ENCODE data around the gene AFTPH. TPM values are rescaled to one million over a fixed set of nuclear protein-coding genes. Genes with fewer than 3 reads are reported as not detected.

Gene AFTPH
- total RNA-seq, 1 donor from 2014 or later, result 28.9 TPM

DNA sequence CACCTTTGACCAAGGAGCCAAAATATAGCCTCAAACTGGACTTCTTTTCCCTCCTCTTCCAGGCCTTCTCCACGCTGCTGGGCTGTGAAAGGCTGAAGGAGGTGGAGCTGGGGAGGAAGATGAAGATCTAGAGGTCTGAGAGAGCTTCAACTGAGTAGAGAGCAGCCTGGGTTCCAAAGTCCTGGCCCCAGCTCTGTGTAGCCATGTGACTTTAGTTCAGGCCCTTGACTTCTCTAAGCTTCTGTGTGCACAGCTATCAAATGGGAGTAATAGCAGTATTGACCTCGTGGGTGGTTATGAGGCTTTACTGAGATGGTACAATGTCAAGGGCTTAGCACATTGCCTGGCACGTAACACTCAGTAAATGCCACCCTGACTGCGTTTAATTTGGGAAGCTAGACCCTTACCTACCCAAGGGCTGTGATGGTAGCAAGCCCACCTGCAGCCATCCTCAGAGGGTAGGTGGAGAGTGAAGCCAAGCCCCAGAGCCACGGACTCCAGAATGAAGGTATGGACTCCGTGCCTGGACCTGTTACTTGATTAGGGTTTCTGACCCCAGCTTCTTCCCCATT lies 91.2 kb downstream of the AFTPH start:
- Mint-ChIP-seq H3K9me3 (ENCODE audit: low read depth) (no peaks in the 10 kb centered on the region), H3K27ac (no peak overlapping the region), H3K36me3 (ENCODE audit: insufficient read depth) (no peaks in the 10 kb centered on the region), H3K27me3 (peaks cover 6% of the 10 kb centered on the region), H3K4me3 (ENCODE audit: low read depth) (no peak overlapping the region), H3K4me1 (ENCODE audit: low read depth) (peaks cover 12% of the 10 kb centered on the region)
- TF ChIP-seq, protein P1, sequence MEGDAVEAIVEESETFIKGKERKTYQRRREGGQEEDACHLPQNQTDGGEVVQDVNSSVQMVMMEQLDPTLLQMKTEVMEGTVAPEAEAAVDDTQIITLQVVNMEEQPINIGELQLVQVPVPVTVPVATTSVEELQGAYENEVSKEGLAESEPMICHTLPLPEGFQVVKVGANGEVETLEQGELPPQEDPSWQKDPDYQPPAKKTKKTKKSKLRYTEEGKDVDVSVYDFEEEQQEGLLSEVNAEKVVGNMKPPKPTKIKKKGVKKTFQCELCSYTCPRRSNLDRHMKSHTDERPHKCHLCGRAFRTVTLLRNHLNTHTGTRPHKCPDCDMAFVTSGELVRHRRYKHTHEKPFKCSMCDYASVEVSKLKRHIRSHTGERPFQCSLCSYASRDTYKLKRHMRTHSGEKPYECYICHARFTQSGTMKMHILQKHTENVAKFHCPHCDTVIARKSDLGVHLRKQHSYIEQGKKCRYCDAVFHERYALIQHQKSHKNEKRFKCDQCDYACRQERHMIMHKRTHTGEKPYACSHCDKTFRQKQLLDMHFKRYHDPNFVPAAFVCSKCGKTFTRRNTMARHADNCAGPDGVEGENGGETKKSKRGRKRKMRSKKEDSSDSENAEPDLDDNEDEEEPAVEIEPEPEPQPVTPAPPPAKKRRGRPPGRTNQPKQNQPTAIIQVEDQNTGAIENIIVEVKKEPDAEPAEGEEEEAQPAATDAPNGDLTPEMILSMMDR (IDR thresholded peaks at IDR 0.05; ENCODE audit: unreplicated experiment), result no peak
- DNase-seq (ENCODE audit: low spot score, unreplicated experiment), result no peak

DNA sequence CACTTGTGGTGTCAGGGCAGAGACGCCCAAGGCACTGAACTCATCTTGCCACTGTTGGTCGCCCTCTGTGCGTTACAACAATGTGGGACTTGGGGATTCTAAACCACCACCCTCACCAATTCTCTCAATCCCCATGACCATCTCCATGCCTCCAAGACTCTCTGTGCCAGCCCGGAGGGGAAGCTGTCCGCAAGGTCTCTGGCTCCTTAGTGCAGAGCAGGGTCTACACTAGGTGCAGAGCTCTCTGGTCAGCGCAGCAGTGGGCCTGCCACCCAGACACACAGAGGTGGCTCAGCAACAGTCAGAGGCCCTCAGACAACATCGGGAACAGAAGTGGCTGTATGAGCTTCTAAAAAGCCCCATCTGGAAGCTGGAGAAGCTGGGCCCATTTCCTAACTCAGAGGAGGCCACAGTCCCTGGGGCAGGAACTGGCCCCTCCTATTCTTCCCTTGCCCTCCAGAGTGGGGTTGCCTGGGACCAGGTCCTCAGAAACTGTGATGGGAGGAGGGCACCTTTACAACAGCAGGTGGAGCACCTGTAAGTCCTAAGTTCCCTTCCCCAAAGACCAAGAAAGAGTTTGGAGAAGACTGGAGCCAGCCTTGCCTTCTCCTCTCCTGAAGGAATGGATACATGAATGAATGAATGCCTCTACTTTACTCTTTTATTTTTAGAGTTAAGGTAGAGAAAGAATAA lies 91.9 kb downstream of the AFTPH start:
- peak overlapping the region; percentile 85 for H3K27ac Mint-ChIP-seq
- no peaks in the 10 kb centered on the region for H3K9me3 Mint-ChIP-seq (ENCODE audit: low read depth)
- peaks cover 12% of the 10 kb centered on the region for H3K4me1 Mint-ChIP-seq (ENCODE audit: low read depth)
- TF ChIP-seq, protein P1 (IDR thresholded peaks at IDR 0.05; ENCODE audit: unreplicated experiment), result no peak
- no peak overlapping the region for H3K4me3 Mint-ChIP-seq (ENCODE audit: low read depth)
- H3K27me3 Mint-ChIP-seq, result peaks cover 3% of the 10 kb centered on the region
- no peaks in the 10 kb centered on the region for H3K36me3 Mint-ChIP-seq (ENCODE audit: insufficient read depth)
- no peak for DNase-seq (ENCODE audit: low spot score, unreplicated experiment)

DNA sequence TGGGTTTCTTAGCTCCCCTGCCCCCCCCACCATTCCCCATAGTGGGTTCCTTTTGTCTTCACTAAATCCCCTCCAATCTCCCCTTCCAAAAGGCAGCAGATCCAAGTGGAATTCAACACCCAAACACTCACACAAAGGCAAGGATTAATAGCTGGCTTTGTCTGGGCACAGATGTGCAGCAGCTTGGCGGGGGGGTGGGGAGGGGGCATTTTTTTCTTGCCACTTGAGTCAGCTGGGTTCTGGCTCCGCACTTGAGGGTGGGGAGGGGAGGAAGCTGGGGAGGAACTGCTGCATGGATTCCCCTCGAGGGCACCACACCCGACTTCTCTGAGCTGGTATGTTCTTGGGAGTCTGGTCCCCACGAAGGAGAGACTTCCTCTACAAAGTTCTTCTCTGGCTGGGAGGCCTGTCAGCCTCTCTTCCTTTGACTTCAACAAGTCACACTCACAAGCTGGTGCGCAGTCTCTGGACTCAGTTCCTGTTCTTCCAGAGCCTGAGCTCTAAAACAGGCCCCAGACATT lies 93.6 kb downstream of the AFTPH start:
- Mint-ChIP-seq H3K27ac (no peak overlapping the region), H3K27me3 (no peaks in the 10 kb centered on the region), H3K9me3 (ENCODE audit: low read depth) (no peaks in the 10 kb centered on the region), H3K4me3 (ENCODE audit: low read depth) (no peak overlapping the region), H3K4me1 (ENCODE audit: low read depth) (peaks cover 12% of the 10 kb centered on the region), H3K36me3 (ENCODE audit: insufficient read depth) (no peaks in the 10 kb centered on the region)
- TF ChIP-seq, protein P1 (IDR thresholded peaks at IDR 0.05; ENCODE audit: unreplicated experiment), result no peak
- no peak for DNase-seq (ENCODE audit: low spot score, unreplicated experiment)

DNA sequence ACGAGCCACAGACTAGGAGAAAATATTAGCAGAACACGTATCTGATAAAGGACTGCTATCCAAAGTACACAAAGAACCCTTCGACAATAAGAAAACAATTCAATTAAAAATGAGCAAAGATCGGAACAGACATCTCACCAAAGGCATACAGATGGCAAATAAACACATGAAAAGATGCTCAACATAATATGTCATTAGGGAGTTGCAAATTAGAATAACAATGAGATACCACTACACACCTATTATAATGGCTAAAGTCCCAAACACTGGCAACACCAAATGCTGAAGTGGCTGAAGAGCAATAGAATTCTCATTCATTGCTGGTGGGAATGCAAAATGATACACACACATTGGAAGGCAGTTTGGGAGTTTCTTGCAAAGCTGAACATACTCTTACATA lies 96.5 kb downstream of the AFTPH start:
- Mint-ChIP-seq H3K9me3 (ENCODE audit: low read depth) (no peaks in the 10 kb centered on the region), H3K27ac (no peak overlapping the region), H3K4me3 (ENCODE audit: low read depth) (no peak overlapping the region), H3K4me1 (ENCODE audit: low read depth) (peaks cover 12% of the 10 kb centered on the region), H3K36me3 (ENCODE audit: insufficient read depth) (no peaks in the 10 kb centered on the region), H3K27me3 (peaks cover 3% of the 10 kb centered on the region)
- DNase-seq (ENCODE audit: low spot score, unreplicated experiment), result no peak
- TF ChIP-seq, protein P1 (IDR thresholded peaks at IDR 0.05; ENCODE audit: unreplicated experiment), result no peak

DNA sequence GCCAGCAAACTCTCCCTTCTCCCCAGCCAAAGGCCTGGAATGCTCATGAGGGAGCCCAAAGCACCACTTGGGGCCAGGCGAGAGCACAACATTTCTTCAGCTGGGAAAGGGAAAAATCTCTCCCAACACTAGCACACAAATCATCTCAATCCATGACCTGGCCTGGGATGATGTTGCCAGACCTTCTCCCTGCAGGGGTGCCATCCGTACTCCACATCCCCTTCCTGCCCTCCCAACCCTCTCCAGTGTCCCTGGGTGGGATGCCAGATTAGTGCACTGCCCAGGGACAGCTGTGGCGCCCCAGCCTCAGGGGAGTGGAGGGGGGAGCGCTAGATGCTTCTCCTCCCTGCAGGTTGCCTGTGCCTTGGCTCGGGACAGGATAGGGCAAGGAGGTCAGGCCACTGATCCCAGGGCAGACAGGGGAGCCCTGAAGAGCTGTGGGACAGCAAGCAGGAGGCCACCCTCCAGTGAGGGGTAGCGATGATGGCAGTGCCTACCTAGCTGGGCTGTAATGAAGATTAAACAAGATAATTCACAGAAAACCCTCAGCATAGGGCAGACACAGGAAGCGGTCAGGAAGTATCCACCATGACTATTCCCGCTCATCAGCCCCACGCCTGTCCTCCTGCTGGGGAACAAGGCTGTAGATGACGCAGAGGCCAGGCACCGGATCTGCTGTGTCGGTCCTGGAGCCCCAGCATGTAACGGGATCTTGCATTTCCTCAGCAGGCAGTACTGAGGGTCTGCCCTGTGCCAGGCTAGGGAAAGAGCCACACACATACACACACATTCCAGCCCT lies 98.5 kb downstream of the AFTPH start:
- no peak overlapping the region for H3K4me3 Mint-ChIP-seq (ENCODE audit: low read depth)
- H3K9me3 Mint-ChIP-seq (ENCODE audit: low read depth), result no peaks in the 10 kb centered on the region
- no peak for DNase-seq (ENCODE audit: low spot score, unreplicated experiment)
- peaks cover 3% of the 10 kb centered on the region for H3K27me3 Mint-ChIP-seq
- H3K4me1 Mint-ChIP-seq (ENCODE audit: low read depth), result peaks cover 8% of the 10 kb centered on the region
- TF ChIP-seq, protein P1 (IDR thresholded peaks at IDR 0.05; ENCODE audit: unreplicated experiment), result peak; percentile 11
- H3K36me3 Mint-ChIP-seq (ENCODE audit: insufficient read depth), result no peaks in the 10 kb centered on the region
- no peak overlapping the region for H3K27ac Mint-ChIP-seq

All from progenitor cell of endocrine pancreas (in vitro differentiated cells).